ENCODE data around the gene GTPBP6. TPM values are rescaled to one million over a fixed set of nuclear protein-coding genes. Genes with fewer than 3 reads are reported as not detected.
A peak's percentile ranks its signal among the peaks of the same experiment; 100 is the strongest.

GTPBP6 gene
- total and polyA plus RNA-seq, 2 experiments from 2014 or later: 40.7 to 69.2 TPM

DNA sequence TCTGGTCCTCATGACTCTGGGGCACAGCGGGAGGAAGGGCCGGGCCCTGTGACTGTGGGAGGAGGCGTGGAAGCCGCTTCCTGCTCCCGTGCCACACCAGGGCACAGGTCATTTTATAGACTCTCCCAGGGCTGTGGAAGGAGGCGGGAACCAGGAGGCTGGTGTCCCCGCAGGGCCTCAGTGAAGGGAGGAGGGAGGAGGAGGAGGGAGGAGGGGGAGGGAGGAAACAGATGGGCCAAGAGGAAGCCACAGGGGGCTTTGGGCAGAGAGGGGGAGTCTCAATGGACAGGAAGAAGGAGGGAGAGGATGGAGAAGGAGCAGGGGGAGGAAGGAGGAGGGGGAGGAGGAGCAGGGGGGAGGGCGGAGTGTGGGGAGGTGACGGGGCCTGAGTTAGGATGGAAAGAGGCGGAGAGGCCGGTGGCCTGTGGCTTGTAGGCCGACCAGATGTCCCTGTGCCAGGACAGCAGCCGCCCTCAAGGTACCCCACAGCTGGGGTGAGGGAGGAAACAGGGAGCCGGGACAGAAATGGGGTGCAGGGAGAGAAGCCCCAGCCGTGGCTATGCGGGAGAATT, 43.6 kb downstream of the GTPBP6 start:
- no peaks in the 10 kb centered on the region for H3K9me3 ChIP-seq (ENCODE audit: low read depth)
- DNase-seq (ENCODE audit: low spot score): peak; percentile 72
- no peaks in the 10 kb centered on the region for H4K20me1 ChIP-seq (ENCODE audit: insufficient read depth, poor library complexity, severe bottlenecking)
- peaks cover 16% of the 10 kb centered on the region for H3K4me1 ChIP-seq (ENCODE audit: insufficient read depth)
- no peak overlapping the region for H3K4me3 ChIP-seq
- H3K36me3 ChIP-seq (replicated peaks; ENCODE audit: insufficient read depth, low read depth): no peaks in the 10 kb centered on the region
- peaks cover 20% of the 10 kb centered on the region for H3K79me2 ChIP-seq
- TF ChIP-seq, protein P1, sequence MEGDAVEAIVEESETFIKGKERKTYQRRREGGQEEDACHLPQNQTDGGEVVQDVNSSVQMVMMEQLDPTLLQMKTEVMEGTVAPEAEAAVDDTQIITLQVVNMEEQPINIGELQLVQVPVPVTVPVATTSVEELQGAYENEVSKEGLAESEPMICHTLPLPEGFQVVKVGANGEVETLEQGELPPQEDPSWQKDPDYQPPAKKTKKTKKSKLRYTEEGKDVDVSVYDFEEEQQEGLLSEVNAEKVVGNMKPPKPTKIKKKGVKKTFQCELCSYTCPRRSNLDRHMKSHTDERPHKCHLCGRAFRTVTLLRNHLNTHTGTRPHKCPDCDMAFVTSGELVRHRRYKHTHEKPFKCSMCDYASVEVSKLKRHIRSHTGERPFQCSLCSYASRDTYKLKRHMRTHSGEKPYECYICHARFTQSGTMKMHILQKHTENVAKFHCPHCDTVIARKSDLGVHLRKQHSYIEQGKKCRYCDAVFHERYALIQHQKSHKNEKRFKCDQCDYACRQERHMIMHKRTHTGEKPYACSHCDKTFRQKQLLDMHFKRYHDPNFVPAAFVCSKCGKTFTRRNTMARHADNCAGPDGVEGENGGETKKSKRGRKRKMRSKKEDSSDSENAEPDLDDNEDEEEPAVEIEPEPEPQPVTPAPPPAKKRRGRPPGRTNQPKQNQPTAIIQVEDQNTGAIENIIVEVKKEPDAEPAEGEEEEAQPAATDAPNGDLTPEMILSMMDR (IDR thresholded peaks at IDR 0.05; ENCODE audit: poor library complexity): no peak
- TF ChIP-seq EZH2phosphoT487 (IDR thresholded peaks at IDR 0.05; ENCODE audit: low read depth, severe bottlenecking, unreplicated experiment): no peak
- TF ChIP-seq EZH2 (IDR thresholded peaks at IDR 0.05; ENCODE audit: borderline replicate concordance): no peak
- peak overlapping the region; percentile 72 for H3K27ac ChIP-seq
- H3K9me2 ChIP-seq (replicated peaks; ENCODE audit: insufficient read depth): no peaks in the 10 kb centered on the region
- no peak overlapping the region for H2AFZ ChIP-seq
- no peaks in the 10 kb centered on the region for H3K27me3 ChIP-seq
- H3K4me2 ChIP-seq: peak overlapping the region; percentile 97
- 44% methylated on average over 9 of the region's 16 CpGs for WGBS (ENCODE audit: low lambda C conversion rate, missing lambda C conversion rate)

- Histone ChIP-seq H4K20me1 (ENCODE audit: insufficient read depth, poor library complexity, severe bottlenecking) (no peaks in the 10 kb centered on the region), H3K27me3 (no peaks in the 10 kb centered on the region), H3K79me2 (no peaks in the 10 kb centered on the region), H3K4me2 (no peak overlapping the region), H3K27ac (no peak overlapping the region), H3K9me2 (replicated peaks; ENCODE audit: insufficient read depth) (no peaks in the 10 kb centered on the region), H3K4me3 (no peak overlapping the region), H2AFZ (no peak overlapping the region), H3K36me3 (replicated peaks; ENCODE audit: insufficient read depth, low read depth) (no peaks in the 10 kb centered on the region), H3K4me1 (ENCODE audit: insufficient read depth) (peaks cover 8% of the 10 kb centered on the region), H3K9me3 (ENCODE audit: low read depth) (no peaks in the 10 kb centered on the region)
- TF ChIP-seq EZH2 (IDR thresholded peaks at IDR 0.05; ENCODE audit: borderline replicate concordance): no peak
- TF ChIP-seq EZH2phosphoT487 (IDR thresholded peaks at IDR 0.05; ENCODE audit: low read depth, severe bottlenecking, unreplicated experiment): no peak
- TF ChIP-seq, protein P1 (IDR thresholded peaks at IDR 0.05; ENCODE audit: poor library complexity): no peak
- WGBS (ENCODE audit: low lambda C conversion rate, missing lambda C conversion rate): 82% methylated on average over 17 of the region's 21 CpGs
- no peak for DNase-seq (ENCODE audit: low spot score)
Observed at GRCh38 chrX:270848-271367, 47.7 kb downstream of the GTPBP6 start.

DNA sequence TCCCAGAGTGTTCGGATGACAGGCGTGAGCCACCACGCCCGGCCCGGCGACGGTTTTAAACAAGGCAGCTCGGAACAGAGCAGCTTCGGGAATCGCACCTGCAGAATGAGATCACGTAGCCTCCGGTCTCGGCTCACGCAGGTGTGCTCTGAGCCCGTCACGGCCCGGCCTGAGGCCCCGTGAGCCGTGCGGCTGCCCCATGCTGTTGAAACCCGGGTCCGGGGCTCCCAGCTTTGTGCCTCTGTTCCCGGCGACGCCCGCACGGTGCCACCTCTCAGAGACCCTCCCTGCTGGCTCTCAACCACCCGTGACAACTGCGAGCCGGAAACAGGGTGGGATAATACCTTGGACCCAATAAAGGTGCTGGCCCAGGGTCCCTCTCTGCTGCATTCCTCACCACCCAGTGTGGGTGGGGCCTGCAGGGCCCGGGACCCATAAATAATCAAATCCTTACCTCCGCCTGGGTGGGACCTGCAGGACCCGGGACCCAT, 50.8 kb downstream of the GTPBP6 start:
- Histone ChIP-seq H3K79me2 (no peaks in the 10 kb centered on the region), H3K4me1 (ENCODE audit: insufficient read depth) (peaks cover 2% of the 10 kb centered on the region), H3K9me3 (ENCODE audit: low read depth) (no peaks in the 10 kb centered on the region), H4K20me1 (ENCODE audit: insufficient read depth, poor library complexity, severe bottlenecking) (no peaks in the 10 kb centered on the region), H3K27ac (no peak overlapping the region), H3K9me2 (replicated peaks; ENCODE audit: insufficient read depth) (no peaks in the 10 kb centered on the region), H2AFZ (no peak overlapping the region), H3K27me3 (no peaks in the 10 kb centered on the region), H3K36me3 (replicated peaks; ENCODE audit: insufficient read depth, low read depth) (no peaks in the 10 kb centered on the region), H3K4me3 (no peak overlapping the region), H3K4me2 (no peak overlapping the region)
- 69% methylated on average over 32 of the region's 33 CpGs for WGBS (ENCODE audit: low lambda C conversion rate, missing lambda C conversion rate)
- TF ChIP-seq EZH2phosphoT487 (IDR thresholded peaks at IDR 0.05; ENCODE audit: low read depth, severe bottlenecking, unreplicated experiment): no peak
- TF ChIP-seq, protein P1 (IDR thresholded peaks at IDR 0.05; ENCODE audit: poor library complexity): no peak
- peak; percentile 42 for DNase-seq (ENCODE audit: low spot score)

All from hepatocyte (in vitro differentiated cells).